Panc1 (cell line): Measurements from ENCODE around the gene IL31RA.

Experiments
- POLR2AphosphoS5 ChIP-seq: IDR thresholded peaks from 2 replicates; pipeline ENCODE4 v1.6.1; 2012; ENCODE audit warnings: mild to moderate bottlenecking, low read depth, low read length, moderate library complexity
- TF ChIP-seq, protein P1 (sequence below): fragments of 450-650 bp; IDR thresholded peaks from 2 replicates; pipeline ENCODE4 v1.5.1; 2017; ENCODE audit warnings: mild to moderate bottlenecking

DNA sequence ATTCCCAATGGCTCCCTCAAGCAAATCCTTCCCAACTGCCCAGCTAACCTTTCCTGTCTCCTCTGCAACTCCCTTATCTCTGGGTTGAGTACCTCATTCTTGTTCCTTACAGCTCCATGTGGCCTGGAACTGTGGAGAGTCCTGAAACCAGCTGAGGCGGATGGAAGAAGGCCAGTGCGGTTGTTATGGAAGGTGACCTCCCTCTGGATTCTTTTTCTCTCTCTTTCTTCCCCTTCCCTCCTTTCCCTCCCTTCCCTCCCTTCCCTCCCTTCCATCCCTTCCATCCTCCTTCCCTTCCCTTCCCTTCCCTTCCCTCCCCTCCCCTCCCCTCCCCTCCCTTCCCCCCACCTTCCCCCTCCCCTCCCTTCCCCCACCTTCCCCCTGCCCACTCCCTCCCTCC, 45.1 kb downstream of the IL31RA start:
- TF ChIP-seq, protein P1, sequence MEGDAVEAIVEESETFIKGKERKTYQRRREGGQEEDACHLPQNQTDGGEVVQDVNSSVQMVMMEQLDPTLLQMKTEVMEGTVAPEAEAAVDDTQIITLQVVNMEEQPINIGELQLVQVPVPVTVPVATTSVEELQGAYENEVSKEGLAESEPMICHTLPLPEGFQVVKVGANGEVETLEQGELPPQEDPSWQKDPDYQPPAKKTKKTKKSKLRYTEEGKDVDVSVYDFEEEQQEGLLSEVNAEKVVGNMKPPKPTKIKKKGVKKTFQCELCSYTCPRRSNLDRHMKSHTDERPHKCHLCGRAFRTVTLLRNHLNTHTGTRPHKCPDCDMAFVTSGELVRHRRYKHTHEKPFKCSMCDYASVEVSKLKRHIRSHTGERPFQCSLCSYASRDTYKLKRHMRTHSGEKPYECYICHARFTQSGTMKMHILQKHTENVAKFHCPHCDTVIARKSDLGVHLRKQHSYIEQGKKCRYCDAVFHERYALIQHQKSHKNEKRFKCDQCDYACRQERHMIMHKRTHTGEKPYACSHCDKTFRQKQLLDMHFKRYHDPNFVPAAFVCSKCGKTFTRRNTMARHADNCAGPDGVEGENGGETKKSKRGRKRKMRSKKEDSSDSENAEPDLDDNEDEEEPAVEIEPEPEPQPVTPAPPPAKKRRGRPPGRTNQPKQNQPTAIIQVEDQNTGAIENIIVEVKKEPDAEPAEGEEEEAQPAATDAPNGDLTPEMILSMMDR = no peak
- TF ChIP-seq POLR2AphosphoS5 = no peak
